Measurements from ENCODE around the gene CLEC10A.
"Not testable (repeated sequence)": the region's sequence is repeated elsewhere in the genome, so short reads cannot be mapped to it uniquely, and the experiment has no call there.

The CLEC10A gene

GRCh38 chr17:7107795-7108559, 27.9 kb upstream of the CLEC10A start:
- DNase-seq: no peak

DNA sequence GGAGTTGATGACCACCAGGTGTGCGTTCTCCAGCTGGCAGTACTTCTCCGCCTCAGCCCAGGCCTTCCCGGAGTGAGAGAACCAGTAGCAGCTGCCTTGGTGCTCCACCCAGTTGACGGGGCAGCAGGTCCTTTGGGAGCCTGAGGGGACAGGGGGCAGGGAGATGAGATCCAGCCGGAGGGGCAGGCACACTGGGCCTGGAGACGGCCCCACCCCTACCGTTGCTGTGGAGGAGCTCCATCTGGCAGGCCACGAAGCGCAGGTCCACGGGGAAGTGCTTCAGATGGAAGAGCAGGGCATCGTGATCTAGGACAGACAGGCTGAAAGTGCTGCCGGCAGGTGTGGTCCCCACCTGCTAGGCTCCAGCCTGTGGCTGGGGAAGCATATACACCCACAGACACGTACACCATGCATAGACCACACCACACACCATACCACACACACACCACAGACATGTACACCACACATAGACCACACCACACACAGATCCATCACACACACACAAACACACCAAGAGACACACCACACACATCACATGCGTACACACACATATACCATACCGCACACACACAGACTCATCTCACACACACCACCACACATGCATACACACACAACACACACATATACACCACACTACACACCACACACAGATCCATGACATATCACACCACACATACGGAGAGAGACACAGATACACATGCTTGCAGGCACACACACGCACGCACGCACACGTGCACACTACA, 27.1 kb upstream of the CLEC10A start:
- DNase-seq: no peak

GRCh38 chr17:7102421-7102820, 22.4 kb upstream of the CLEC10A start:
- no peak for DNase-seq

DNA sequence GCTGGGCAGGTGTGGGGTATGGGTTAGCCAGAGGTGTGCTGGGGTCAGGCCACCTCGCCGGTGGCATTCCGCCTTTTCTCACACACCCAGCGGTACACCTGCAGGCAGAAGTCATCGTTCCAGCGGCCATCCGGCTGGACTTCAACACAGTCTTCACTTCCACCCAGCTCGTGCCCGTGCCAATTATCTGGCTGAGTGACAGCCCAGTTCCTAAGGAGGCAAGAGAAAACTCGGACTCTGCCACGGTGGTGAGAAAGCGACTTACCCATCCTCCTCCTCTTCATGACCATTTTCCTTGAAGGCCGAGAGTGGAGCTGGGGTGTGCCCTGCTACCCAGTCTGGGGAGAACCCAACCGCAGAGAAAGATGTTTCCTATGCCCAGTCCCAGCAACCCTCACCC, 21.5 kb upstream of the CLEC10A start:
- DNase-seq: no peak

DNA sequence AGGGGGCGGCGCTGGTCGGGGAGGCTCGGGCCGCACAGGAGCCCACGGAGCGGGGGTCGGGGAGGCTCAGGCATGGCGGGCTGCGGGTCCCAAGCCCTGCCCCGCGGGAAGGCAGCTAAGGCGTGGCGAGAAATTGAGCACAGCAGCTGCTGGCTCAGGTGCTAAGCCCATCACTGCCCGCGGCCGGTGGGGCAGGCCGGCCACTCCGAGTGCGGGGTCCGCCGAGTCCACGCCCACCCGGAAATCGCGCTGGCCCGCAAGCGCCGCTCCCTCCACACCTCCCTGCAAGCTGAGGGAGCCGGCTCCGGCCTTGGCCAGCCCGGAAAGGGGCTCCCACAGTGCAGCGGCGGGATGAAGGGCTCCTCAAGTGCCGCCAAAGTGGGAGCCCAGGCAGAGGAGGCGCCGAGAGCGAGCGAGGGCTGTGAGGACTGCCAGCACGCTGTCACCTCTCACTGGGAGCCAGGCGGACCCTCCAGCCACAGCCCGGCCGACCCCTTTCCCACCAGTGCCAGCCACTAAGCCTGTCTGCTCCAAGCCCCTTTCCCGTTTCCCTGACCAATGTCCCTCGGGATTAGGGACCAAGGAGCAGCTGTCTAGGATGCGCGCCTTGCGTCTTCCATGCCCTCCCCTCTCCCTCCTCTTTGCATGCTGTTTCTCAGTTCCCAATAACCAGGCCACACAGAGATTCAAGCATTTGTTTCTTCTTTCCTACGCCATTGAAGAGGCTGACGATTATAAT, 20.8 kb upstream of the CLEC10A start:
- not testable (repeated sequence) for DNase-seq

DNA sequence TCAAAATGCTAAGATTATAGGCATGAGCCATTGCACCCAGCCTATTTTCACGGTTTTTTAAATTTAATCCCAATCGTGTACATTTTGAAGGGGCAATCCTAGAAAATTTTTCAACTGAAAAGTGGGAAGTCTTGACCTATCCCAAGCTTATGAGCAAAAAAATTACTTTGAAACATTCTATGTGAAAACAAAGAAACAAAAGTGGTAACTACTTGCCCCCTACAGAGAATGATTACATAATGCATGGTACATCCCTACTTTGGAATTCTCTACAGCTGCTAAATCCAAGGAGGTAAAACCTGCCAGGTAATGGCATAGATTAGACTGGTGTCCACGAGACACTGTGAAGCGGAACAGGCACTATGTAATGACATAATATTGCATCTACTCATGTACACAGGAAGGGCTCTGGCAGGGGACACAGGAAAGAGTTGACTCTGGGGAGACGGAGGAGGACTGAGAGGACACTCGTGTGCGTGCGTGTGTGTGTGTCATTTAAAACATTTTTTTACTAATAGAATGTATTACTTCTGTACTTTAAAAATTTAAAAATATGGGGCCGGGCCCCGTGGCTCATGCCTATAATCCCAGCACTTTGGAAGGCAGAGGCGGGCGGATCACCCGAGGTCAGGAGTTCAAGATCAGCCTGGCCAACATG, 18.9 kb upstream of the CLEC10A start:
- no peak for DNase-seq

DNA sequence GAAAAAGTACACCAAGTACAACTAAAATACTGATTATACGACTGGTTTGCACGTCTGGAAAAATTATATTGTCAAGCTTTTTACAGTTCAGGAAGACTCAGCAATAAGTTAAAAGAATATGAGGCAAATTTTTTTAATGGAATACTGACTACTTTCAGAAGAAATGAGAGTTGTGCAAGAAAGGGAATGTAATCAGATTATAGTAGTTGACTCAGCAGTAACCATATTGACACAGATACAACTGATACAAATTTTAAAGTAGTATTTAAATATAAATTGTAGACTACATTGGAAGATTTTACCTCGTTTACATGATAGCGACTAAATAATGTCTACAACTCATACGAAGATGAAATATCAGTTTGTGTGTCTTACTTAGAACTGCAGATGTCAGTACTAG, 17.9 kb upstream of the CLEC10A start:
- DNase-seq: no peak

DNA sequence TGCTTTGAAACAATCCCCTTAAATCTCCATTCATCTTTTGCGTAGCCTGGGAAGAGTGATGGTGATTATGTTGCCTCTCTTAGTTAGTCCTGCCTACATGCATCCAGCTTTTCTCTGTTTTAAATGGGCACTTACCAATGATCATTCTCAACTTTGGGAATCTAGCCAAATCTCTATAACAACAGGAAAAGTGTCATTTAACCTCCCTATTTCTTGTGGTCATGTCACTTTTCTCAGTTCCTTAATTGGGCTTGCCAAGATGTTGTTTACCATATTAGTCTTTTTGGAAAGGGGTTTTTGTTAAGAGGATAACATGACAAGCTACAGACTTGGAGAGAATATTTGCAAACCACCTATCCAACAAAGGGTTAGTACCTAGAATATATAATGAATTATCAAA, 15.6 kb upstream of the CLEC10A start:
- no peak for DNase-seq

DNA sequence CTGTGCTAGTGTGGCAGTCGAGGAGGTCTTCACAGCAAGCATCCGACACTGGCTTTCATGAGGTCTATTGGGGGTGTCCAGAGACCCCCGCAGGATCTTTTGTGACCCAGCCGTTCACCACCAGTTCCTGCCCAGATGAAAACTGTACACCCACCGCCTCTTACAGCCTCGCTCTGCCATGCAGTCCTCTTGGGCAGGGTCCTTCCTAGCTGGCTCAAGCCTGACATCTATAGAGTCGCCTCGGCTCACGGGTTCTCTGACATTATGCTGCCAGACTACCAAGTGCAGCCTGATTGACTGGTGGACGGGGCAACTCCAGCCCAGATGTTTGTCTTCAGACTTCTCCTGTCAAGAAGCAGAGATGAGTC, 14.6 kb upstream of the CLEC10A start:
- no peak for DNase-seq

GRCh38 chr17:7091311-7092005, 11.4 kb upstream of the CLEC10A start:
- DNase-seq: not testable (repeated sequence)

GRCh38 chr17:7089570-7089969, 9.5 kb upstream of the CLEC10A start:
- not testable (repeated sequence) for DNase-seq

GRCh38 chr17:7088442-7088841, 8.4 kb upstream of the CLEC10A start:
- not testable (repeated sequence) for DNase-seq

DNA sequence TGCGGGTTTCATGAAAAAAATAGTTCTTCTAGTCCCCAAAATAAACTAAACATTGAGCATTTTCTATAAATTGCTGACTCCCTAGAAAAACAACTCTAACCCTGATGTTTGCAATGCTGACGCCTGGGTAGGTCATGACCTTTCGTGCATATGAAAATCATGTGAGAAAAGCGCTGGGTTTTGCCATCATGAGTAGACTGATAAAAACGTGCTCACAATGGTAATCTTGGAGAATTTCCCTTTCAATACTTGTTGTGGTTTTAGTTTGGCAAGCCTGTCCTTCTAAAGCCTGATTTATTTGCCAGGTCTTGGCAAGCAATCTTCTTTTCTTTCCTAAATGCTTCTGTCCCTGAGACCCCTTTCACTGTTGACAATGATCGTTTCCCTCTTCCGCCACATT, 4.0 kb upstream of the CLEC10A start:
- DNase-seq: no peak

- DNase-seq: no peak
Observed at GRCh38 chr17:7083592-7083991, 3.5 kb upstream of the CLEC10A start.

GRCh38 chr17:7081341-7082062, 1.5 kb upstream of the CLEC10A start:
- no peak for DNase-seq

DNA sequence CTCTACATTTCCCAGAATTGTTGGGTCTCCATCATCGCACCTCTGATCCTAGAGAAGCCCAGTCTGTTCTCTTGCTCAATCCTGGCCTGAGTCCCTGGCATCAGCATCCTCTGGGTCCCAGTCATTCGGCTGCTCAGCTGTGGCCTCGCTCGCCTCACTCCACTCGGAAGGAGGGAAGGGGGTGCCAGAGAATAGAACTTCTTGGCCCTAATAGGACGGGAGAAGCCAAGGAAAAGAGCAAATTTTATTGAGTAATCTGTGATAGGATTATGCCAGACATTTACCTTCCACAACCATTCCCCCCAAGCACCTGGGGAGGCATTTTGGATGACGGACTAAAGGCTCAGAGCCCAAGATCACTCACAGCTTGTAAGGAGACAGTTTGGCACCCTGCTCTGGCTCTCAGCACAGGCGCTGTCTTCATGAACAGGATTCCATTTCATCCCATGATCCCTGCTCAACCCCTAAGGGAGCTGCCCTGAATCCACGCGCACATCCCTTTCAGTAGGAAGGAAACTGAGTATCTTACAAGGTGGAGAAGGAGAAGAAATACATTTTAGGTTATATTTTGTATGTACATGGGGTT, 498 bp upstream of the CLEC10A start:
- no peak for DNase-seq

DNA sequence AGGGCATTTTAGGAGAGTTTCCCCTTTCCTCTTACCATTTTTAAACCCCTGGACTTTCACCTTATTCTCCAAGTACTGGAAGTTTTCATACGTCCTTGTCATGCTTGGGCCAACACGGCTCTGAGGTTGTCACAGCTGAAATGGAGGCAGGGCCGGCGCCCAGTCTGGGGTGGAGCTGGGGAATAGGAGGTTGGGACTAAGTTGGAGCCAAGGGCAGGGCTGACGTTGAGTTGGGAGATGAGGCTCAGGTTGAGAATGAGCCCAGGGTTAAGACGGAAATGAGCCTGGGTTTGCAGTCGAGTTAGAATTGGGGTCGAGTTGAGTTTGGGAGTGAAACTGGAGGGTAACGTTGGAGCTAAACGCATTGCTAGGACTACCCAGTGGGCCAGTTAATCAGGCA, 1.3 kb downstream of the CLEC10A start:
- no peak for DNase-seq

GRCh38 chr17:7077911-7078546, 2.0 kb downstream of the CLEC10A start:
- DNase-seq: no peak

GRCh38 chr17:7074931-7075330, 5.1 kb downstream of the CLEC10A start:
- no peak for DNase-seq

GRCh38 chr17:7072406-7072805, 7.6 kb downstream of the CLEC10A start:
- no peak for DNase-seq

DNA sequence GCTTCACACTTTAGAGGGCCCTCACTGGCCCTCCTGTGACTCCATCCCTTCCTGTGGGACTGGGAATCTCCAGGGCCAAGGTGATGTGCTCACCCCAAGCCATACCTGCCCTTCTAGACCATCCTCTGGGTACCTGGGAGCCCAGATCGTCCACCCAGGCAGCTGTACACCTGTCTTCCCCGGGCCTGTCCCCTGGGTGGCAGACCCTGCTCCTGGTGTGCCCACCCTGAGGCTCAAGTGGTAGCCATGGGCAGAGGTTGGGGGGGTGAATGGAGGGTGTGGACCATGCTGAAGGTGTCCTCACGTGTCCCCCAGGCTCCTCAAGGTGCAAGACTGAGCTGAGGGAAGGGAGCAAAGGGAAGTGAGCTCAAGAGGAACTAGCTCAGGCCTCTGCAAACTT, 9.3 kb downstream of the CLEC10A start:
- DNase-seq: no peak
